Thoracic aorta endothelial cell (primary cell): ENCODE data around the gene SPZ1. TPM values are rescaled to one million over a fixed set of nuclear protein-coding genes. Genes with fewer than 3 reads are reported as not detected.

Experiments
- small RNA-seq: library from RNA; depleted of rRNA; stranded (forward); fragments of <200 nt; gene quantifications from one replicate; pipeline ENCODE3, GENCODE V24; 2012
- total RNA-seq: library from RNA; depleted of rRNA; stranded (reverse); fragments of >200 nt; gene quantifications from 2 replicates; pipeline ENCODE4 v1.2.3, GENCODE V29; 2012

The SPZ1 gene
- total RNA-seq: not detected in 2 replicates

DNA sequence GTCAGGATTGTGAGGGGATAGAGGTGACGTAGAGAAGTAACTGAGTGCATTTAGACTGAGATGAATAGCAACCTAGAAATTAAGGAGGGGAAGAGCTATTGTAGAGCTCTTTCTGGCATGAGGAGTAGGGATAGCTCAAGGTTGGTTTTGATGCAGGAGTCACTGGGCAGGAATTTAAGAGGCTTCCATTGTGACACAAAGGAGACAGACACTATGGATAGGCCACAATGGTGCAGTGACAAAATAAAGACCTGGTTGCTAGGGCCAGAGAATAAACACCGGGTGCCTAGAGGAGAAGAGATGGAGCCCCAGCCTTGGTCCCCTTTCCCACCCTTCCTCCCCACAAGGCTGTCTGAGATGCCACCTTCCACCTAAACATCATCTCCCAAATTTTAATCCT is at the start of gene SPZ1:
SPZ1 (plus strand) TSS at position 301 of the 400 bp plus-strand sequence. CDS start 214 bp downstream, outside the sequence.

Small RNA genes lying within 50 kb of the gene (small RNA-seq; reads per million reads assigned to genes)
- not detected for gene AC026410.2
- gene RF00322: not detected
- gene RNU6-211P: 0.84 reads per million, percentile 12 among the genes with 10 or more reads in this experiment

Other genes starting within 250 kb of the SPZ1 start
- gene SERINC5, start 64.0 kb upstream of the SPZ1 start, total RNA-seq: 11.0 and 11.1 TPM in 2 replicates
- 45.3 and 49.5 TPM in 2 replicates for gene ZFYVE16, start 88.1 kb downstream of the SPZ1 start, total RNA-seq
- gene FAM151B, start 168.1 kb downstream of the SPZ1 start, total RNA-seq: 2.9 and 3.4 TPM in 2 replicates